ENCODE results near the gene PCSK6. TPM values are rescaled to one million over a fixed set of nuclear protein-coding genes. Genes with fewer than 3 reads are reported as not detected.
"Not testable (repeated sequence)": the region's sequence is repeated elsewhere in the genome, so short reads cannot be mapped to it uniquely, and the experiment has no call there.

PCSK6 gene
- total RNA-seq, 1 donor from 2014 or later = 34.7 TPM

- no peak for ATAC-seq (ENCODE audit: poor library complexity)
- no peak for DNase-seq
- intact Hi-C loops (cut with DNase I) = no loop called here
Measured at GRCh38 chr15:101476756-101477155, 12.8 kb downstream of the PCSK6 start.

- intact Hi-C loops (cut with DNase I) = no loop called here
- DNase-seq (no peak), ATAC-seq (ENCODE audit: poor library complexity) (no peak)
Measured at GRCh38 chr15:101474983-101475382, 14.5 kb downstream of the PCSK6 start.

- intact Hi-C loops (cut with DNase I) = no loop called here
- DNase-seq (no peak), ATAC-seq (ENCODE audit: poor library complexity) (no peak)
Measured at GRCh38 chr15:101474233-101474632, 15.3 kb downstream of the PCSK6 start.

- intact Hi-C loops (cut with DNase I) = no loop called here
Measured at GRCh38 chr15:101472033-101472432, 17.5 kb downstream of the PCSK6 start.

GRCh38 chr15:101470548-101471239, 18.8 kb downstream of the PCSK6 start:
- intact Hi-C loops (cut with DNase I) = no loop called here
- ATAC-seq (ENCODE audit: poor library complexity) (peak; percentile 6), DNase-seq (no peak)

More at GRCh38 chr15:101472033-101472432, 17.5 kb downstream of the PCSK6 start:
- no peak for DNase-seq
- no peak for ATAC-seq (ENCODE audit: poor library complexity)

GRCh38 chr15:101469520-101470288, 19.8 kb downstream of the PCSK6 start:
- intact Hi-C loops (cut with DNase I) = no loop called here
- no peak for DNase-seq
- ATAC-seq (ENCODE audit: poor library complexity) = peak; percentile 85

GRCh38 chr15:101466188-101466587, 23.3 kb downstream of the PCSK6 start:
- ATAC-seq (ENCODE audit: poor library complexity) (no peak), DNase-seq (no peak)
- intact Hi-C loops (cut with DNase I) = no loop called here

GRCh38 chr15:101464999-101465669, 24.4 kb downstream of the PCSK6 start:
- DNase-seq = no peak
- ATAC-seq (ENCODE audit: poor library complexity) = no peak
- intact Hi-C loops (cut with DNase I) = no loop called here

- DNase-seq = no peak
- ATAC-seq (ENCODE audit: poor library complexity) = peak; percentile 27
- intact Hi-C loops (cut with DNase I) = no loop called here
Measured at GRCh38 chr15:101464256-101464998, 25.1 kb downstream of the PCSK6 start.

GRCh38 chr15:101463696-101464095, 25.8 kb downstream of the PCSK6 start:
- ATAC-seq (ENCODE audit: poor library complexity); DNase-seq; intact Hi-C loops (cut with DNase I): not testable (repeated sequence)

GRCh38 chr15:101463270-101463669, 26.2 kb downstream of the PCSK6 start:
- ATAC-seq (ENCODE audit: poor library complexity) (no peak), DNase-seq (no peak)
- intact Hi-C loops (cut with DNase I) = no loop called here

GRCh38 chr15:101461097-101461496, 28.4 kb downstream of the PCSK6 start:
- DNase-seq (no peak), ATAC-seq (ENCODE audit: poor library complexity) (no peak)
- intact Hi-C loops (cut with DNase I) = no loop called here

- ATAC-seq (ENCODE audit: poor library complexity) = no peak
- DNase-seq = no peak
- intact Hi-C loops (cut with DNase I) = no loop called here
Measured at GRCh38 chr15:101459579-101460300, 29.8 kb downstream of the PCSK6 start.

GRCh38 chr15:101458908-101459578, 30.5 kb downstream of the PCSK6 start:
- ATAC-seq (ENCODE audit: poor library complexity) (peak; percentile 46), DNase-seq (peak; percentile 64)
- intact Hi-C loops (cut with DNase I) = no loop called here

GRCh38 chr15:101458158-101458900, 31.2 kb downstream of the PCSK6 start:
- ATAC-seq (ENCODE audit: poor library complexity) (no peak), DNase-seq (no peak)
- intact Hi-C loops (cut with DNase I) = no loop called here

GRCh38 chr15:101457696-101458095, 31.8 kb downstream of the PCSK6 start:
- intact Hi-C loops (cut with DNase I) = no loop called here
- DNase-seq (no peak), ATAC-seq (ENCODE audit: poor library complexity) (no peak)

GRCh38 chr15:101456057-101456739, 33.3 kb downstream of the PCSK6 start:
- DNase-seq (no peak), ATAC-seq (ENCODE audit: poor library complexity) (no peak)
- intact Hi-C loops (cut with DNase I) = no loop called here
